Activated CD4-positive, alpha-beta T cell treated with anti-CD3 and anti-CD28 coated beads, Interleukin-2, amount 10 ng/mL, durations not matched to agents 7 days and 5 days (primary cell): ENCODE data around the gene PTPRD. TPM values are rescaled to one million over a fixed set of nuclear protein-coding genes. Genes with fewer than 3 reads are reported as not detected.

ENCODE experiments used
- CTCF ChIA-PET: fragments of 350-600 bp; sonication (Branson Sonifier 250); formaldehyde crosslinking; loops from one replicate; lab custom pipeline; 2021; ENCODE audit warnings: antibody characterized with exemption; lab: Charles Lee
- POLR2A ChIA-PET: fragments of 350-600 bp; sonication (Branson Sonifier 250); formaldehyde crosslinking; loops from one replicate; lab custom pipeline; 2021; ENCODE audit warnings: antibody characterized with exemption; lab: Charles Lee
- DNase-seq: peaks from one replicate; pipeline ENCODE4 v3.0.0-alpha.2; 2020
- H3K27ac Mint-ChIP-seq: one replicate; pipeline ENCODE4 v1.8.0; 2021; ENCODE audit warnings: mild to moderate bottlenecking, moderate library complexity, mixed read lengths
- H3K27me3 Mint-ChIP-seq: one replicate; pipeline ENCODE4 v1.8.0; 2021; ENCODE audit warnings: mixed read lengths
- H3K36me3 Mint-ChIP-seq: one replicate; pipeline ENCODE4 v1.8.0; 2021; ENCODE audit warnings: low read depth, mixed read lengths
- H3K4me1 Mint-ChIP-seq: one replicate; pipeline ENCODE4 v1.8.0; 2021; ENCODE audit warnings: mixed read lengths
- H3K4me3 Mint-ChIP-seq: one replicate; pipeline ENCODE4 v1.8.0; 2021; ENCODE audit warnings: mild to moderate bottlenecking, moderate library complexity, mixed read lengths
- H3K9me3 Mint-ChIP-seq: one replicate; pipeline ENCODE4 v1.8.0; 2021; ENCODE audit warnings: mixed read lengths
- total RNA-seq, 2 experiments: library from RNA; stranded (reverse); gene quantifications; one replicate each; pipeline ENCODE4 v1.2.3, GENCODE V29; 2021

Gene PTPRD
- total RNA-seq, 2 experiments from 2014 or later, result not detected

- H3K36me3 Mint-ChIP-seq, result no peaks in the 10 kb centered on the region
- ChIA-PET CTCF (no interaction called here), POLR2A (no interaction called here)
- H3K27ac Mint-ChIP-seq, result no peak overlapping the region
- no peak for DNase-seq
- no peaks in the 10 kb centered on the region for H3K4me1 Mint-ChIP-seq
- H3K9me3 Mint-ChIP-seq, result no peaks in the 10 kb centered on the region
- no peaks in the 10 kb centered on the region for H3K27me3 Mint-ChIP-seq
- H3K4me3 Mint-ChIP-seq, result no peak overlapping the region
Measured at GRCh38 chr9:9904041-9904440, 708.8 kb downstream of the PTPRD start.

GRCh38 chr9:9901624-9902023 is 711.2 kb downstream of the PTPRD start:
- ChIA-PET POLR2A (no interaction called here), CTCF (no interaction called here)

GRCh38 chr9:9893837-9894236 is 719.0 kb downstream of the PTPRD start:
- H3K36me3 Mint-ChIP-seq, result no peaks in the 10 kb centered on the region
- no peak overlapping the region for H3K27ac Mint-ChIP-seq
- no peaks in the 10 kb centered on the region for H3K4me1 Mint-ChIP-seq
- ChIA-PET POLR2A (no interaction called here), CTCF (interaction anchor here (0.7 kb wide), 1 partner anchor 48 kb away, joined by 3 read pairs; no protein-coding TSS in a partner anchor)
- H3K27me3 Mint-ChIP-seq, result no peaks in the 10 kb centered on the region
- H3K9me3 Mint-ChIP-seq, result no peaks in the 10 kb centered on the region
- no peak overlapping the region for H3K4me3 Mint-ChIP-seq
- DNase-seq, result no peak

More at GRCh38 chr9:9901624-9902023, 711.2 kb downstream of the PTPRD start:
- H3K9me3 Mint-ChIP-seq, result no peaks in the 10 kb centered on the region
- no peaks in the 10 kb centered on the region for H3K36me3 Mint-ChIP-seq
- no peak for DNase-seq
- no peaks in the 10 kb centered on the region for H3K4me1 Mint-ChIP-seq
- no peak overlapping the region for H3K27ac Mint-ChIP-seq
- no peaks in the 10 kb centered on the region for H3K27me3 Mint-ChIP-seq
- no peak overlapping the region for H3K4me3 Mint-ChIP-seq

GRCh38 chr9:9892217-9892616 is 720.6 kb downstream of the PTPRD start:
- ChIA-PET POLR2A (no interaction called here), CTCF (no interaction called here)
- H3K4me1 Mint-ChIP-seq, result no peaks in the 10 kb centered on the region
- H3K27ac Mint-ChIP-seq, result no peak overlapping the region
- DNase-seq, result no peak
- H3K36me3 Mint-ChIP-seq, result no peaks in the 10 kb centered on the region
- no peaks in the 10 kb centered on the region for H3K9me3 Mint-ChIP-seq
- H3K27me3 Mint-ChIP-seq, result no peaks in the 10 kb centered on the region
- H3K4me3 Mint-ChIP-seq, result no peak overlapping the region

GRCh38 chr9:9881692-9882091 is 731.1 kb downstream of the PTPRD start:
- ChIA-PET POLR2A (no interaction called here), CTCF (interaction anchor here (1.3 kb wide), 1 partner anchor 11 kb away, joined by 3 read pairs; no protein-coding TSS in a partner anchor)
- no peak overlapping the region for H3K4me3 Mint-ChIP-seq
- H3K36me3 Mint-ChIP-seq, result no peaks in the 10 kb centered on the region
- H3K4me1 Mint-ChIP-seq, result no peaks in the 10 kb centered on the region
- DNase-seq, result no peak
- H3K9me3 Mint-ChIP-seq, result peaks cover 3% of the 10 kb centered on the region
- no peaks in the 10 kb centered on the region for H3K27me3 Mint-ChIP-seq
- H3K27ac Mint-ChIP-seq, result no peak overlapping the region

GRCh38 chr9:9874270-9874669 is 738.5 kb downstream of the PTPRD start:
- H3K4me3 Mint-ChIP-seq, result no peak overlapping the region
- no peaks in the 10 kb centered on the region for H3K27me3 Mint-ChIP-seq
- no peaks in the 10 kb centered on the region for H3K36me3 Mint-ChIP-seq
- no peak overlapping the region for H3K27ac Mint-ChIP-seq
- H3K9me3 Mint-ChIP-seq, result no peaks in the 10 kb centered on the region
- ChIA-PET CTCF (no interaction called here), POLR2A (no interaction called here)
- DNase-seq, result no peak
- H3K4me1 Mint-ChIP-seq, result no peaks in the 10 kb centered on the region

- H3K4me1 Mint-ChIP-seq, result no peaks in the 10 kb centered on the region
- H3K4me3 Mint-ChIP-seq, result no peak overlapping the region
- CTCF ChIA-PET, result no interaction called here
- no peaks in the 10 kb centered on the region for H3K27me3 Mint-ChIP-seq
- POLR2A ChIA-PET, result no interaction called here
- DNase-seq, result no peak
- H3K27ac Mint-ChIP-seq, result no peak overlapping the region
- H3K9me3 Mint-ChIP-seq, result no peaks in the 10 kb centered on the region
- no peaks in the 10 kb centered on the region for H3K36me3 Mint-ChIP-seq
Measured at GRCh38 chr9:9862235-9862810, 750.5 kb downstream of the PTPRD start.

- no peak overlapping the region for H3K27ac Mint-ChIP-seq
- no peaks in the 10 kb centered on the region for H3K36me3 Mint-ChIP-seq
- DNase-seq, result no peak
- ChIA-PET POLR2A (no interaction called here), CTCF (no interaction called here)
- H3K9me3 Mint-ChIP-seq, result no peaks in the 10 kb centered on the region
- H3K4me3 Mint-ChIP-seq, result no peak overlapping the region
- no peaks in the 10 kb centered on the region for H3K4me1 Mint-ChIP-seq
- no peaks in the 10 kb centered on the region for H3K27me3 Mint-ChIP-seq
Measured at GRCh38 chr9:9855177-9856078, 757.4 kb downstream of the PTPRD start.

- no peak for DNase-seq
- POLR2A ChIA-PET, result no interaction called here
- CTCF ChIA-PET, result no interaction called here
- H3K9me3 Mint-ChIP-seq, result no peaks in the 10 kb centered on the region
- H3K4me1 Mint-ChIP-seq, result peaks cover 10% of the 10 kb centered on the region
- no peak overlapping the region for H3K27ac Mint-ChIP-seq
- H3K36me3 Mint-ChIP-seq, result no peaks in the 10 kb centered on the region
- H3K27me3 Mint-ChIP-seq, result no peaks in the 10 kb centered on the region
- H3K4me3 Mint-ChIP-seq, result no peak overlapping the region
Measured at GRCh38 chr9:9847750-9848149, 765.1 kb downstream of the PTPRD start.

- ChIA-PET POLR2A (no interaction called here), CTCF (interaction anchor here (1.3 kb wide), 1 partner anchor 47 kb away, joined by 3 read pairs; no protein-coding TSS in a partner anchor)
- H3K9me3 Mint-ChIP-seq, result no peaks in the 10 kb centered on the region
- peak overlapping the region; percentile 63 for H3K27ac Mint-ChIP-seq
- no peaks in the 10 kb centered on the region for H3K36me3 Mint-ChIP-seq
- no peak overlapping the region for H3K4me3 Mint-ChIP-seq
- no peak for DNase-seq
- H3K4me1 Mint-ChIP-seq, result peaks cover 10% of the 10 kb centered on the region
- no peaks in the 10 kb centered on the region for H3K27me3 Mint-ChIP-seq
Measured at GRCh38 chr9:9846557-9846956, 766.2 kb downstream of the PTPRD start.

GRCh38 chr9:9820436-9820835 is 792.4 kb downstream of the PTPRD start:
- Mint-ChIP-seq H3K9me3 (no peaks in the 10 kb centered on the region), H3K4me1 (no peaks in the 10 kb centered on the region), H3K4me3 (no peak overlapping the region), H3K27ac (no peak overlapping the region), H3K27me3 (no peaks in the 10 kb centered on the region), H3K36me3 (no peaks in the 10 kb centered on the region)
- ChIA-PET POLR2A (no interaction called here), CTCF (no interaction called here)
- no peak for DNase-seq

GRCh38 chr9:9819886-9820285 is 792.9 kb downstream of the PTPRD start:
- Mint-ChIP-seq H3K9me3 (no peaks in the 10 kb centered on the region), H3K4me3 (no peak overlapping the region), H3K4me1 (no peaks in the 10 kb centered on the region), H3K27me3 (no peaks in the 10 kb centered on the region), H3K36me3 (no peaks in the 10 kb centered on the region), H3K27ac (no peak overlapping the region)
- ChIA-PET POLR2A (no interaction called here), CTCF (no interaction called here)
- no peak for DNase-seq

GRCh38 chr9:9817176-9817575 is 795.6 kb downstream of the PTPRD start:
- ChIA-PET CTCF (no interaction called here), POLR2A (no interaction called here)
- Mint-ChIP-seq H3K27ac (no peak overlapping the region), H3K27me3 (no peaks in the 10 kb centered on the region), H3K9me3 (no peaks in the 10 kb centered on the region), H3K4me1 (no peaks in the 10 kb centered on the region), H3K4me3 (no peak overlapping the region), H3K36me3 (no peaks in the 10 kb centered on the region)
- no peak for DNase-seq
